Sigmoid colon (tissue), 7 donors: ENCODE results near the gene SSR4. TPM values are rescaled to one million over a fixed set of nuclear protein-coding genes. Genes with fewer than 3 reads are reported as not detected.

Experiments used
- DNase-seq: peaks from one replicate; pipeline ENCODE4 v3.0.0-alpha.2; 2019
- H3K27ac ChIP-seq, 4 donors: fragments of 200-600 bp; sonication (generic); one replicate each; pipeline ENCODE4 v1.5.1; 2016 to 2019; ENCODE audit warnings: mild to moderate bottlenecking in 1 of 4
- H3K27me3 ChIP-seq, 3 donors: fragments of 200-600 bp; sonication (generic); one replicate each; pipeline ENCODE4 v1.5.1; 2019; ENCODE audit warnings: mild to moderate bottlenecking in 1 of 3
- H3K36me3 ChIP-seq, 4 donors: fragments of 200-600 bp; sonication (generic); one replicate each; pipeline ENCODE4 v1.5.1; 2016 to 2019
- H3K4me1 ChIP-seq, 4 donors: fragments of 200-600 bp; sonication (generic); one replicate each; pipeline ENCODE4 v1.5.1; 2017 to 2019
- H3K4me3 ChIP-seq, 4 donors: fragments of 200-600 bp; sonication (generic); one replicate each; pipeline ENCODE4 v1.5.1; 2017 to 2019; ENCODE audit warnings: mild to moderate bottlenecking in 2 of 4, moderate library complexity in 1 of 4
- H3K9me3 ChIP-seq, 4 donors: fragments of 200-600 bp in 3 of 4; sonication (generic) in 3 of 4; one replicate each; pipeline versions ENCODE4 v1.5.1 to v1.6.1; 2013 to 2019
- CTCF ChIP-seq, 4 experiments: fragments of 450-650 bp in 3 of 4; fragments of 200-600 bp in 1 of 4; IDR thresholded peaks; one replicate each; pipeline ENCODE4 v1.5.1; 2016 to 2019; ENCODE audit warnings: antibody characterized with exemption in 4 of 4, mild to moderate bottlenecking in 3 of 4, moderate library complexity in 2 of 4
- EP300 ChIP-seq, 4 donors: sonication (generic); formaldehyde crosslinking; IDR thresholded peaks; one replicate each; pipeline ENCODE4 v1.6.1; 2017; ENCODE audit warnings: antibody characterized with exemption in 4 of 4
- POLR2A ChIP-seq, 2 donors: fragments of 450-650 bp; IDR thresholded peaks; one replicate each; pipeline ENCODE4 v1.6.1; 2016; ENCODE audit warnings: antibody characterized with exemption in 2 of 2, mild to moderate bottlenecking in 2 of 2, moderate library complexity in 2 of 2
- POLR2AphosphoS5 ChIP-seq, 4 donors: sonication (generic); formaldehyde crosslinking; IDR thresholded peaks; one replicate each; pipeline ENCODE4 v1.6.1; 2017; ENCODE audit warnings: antibody characterized with exemption in 4 of 4
- WGBS, 2 donors: extraction: QIAGEN DNeasy Blood & Tissue Kit; methylation state at CpG; one replicate each; pipeline ENCODE4 v1.1.7; 2013; 5-methylcytosine and 5-hydroxymethylcytosine counted together
- intact Hi-C: fragments of 100-400 bp; cut with DNase I; formaldehyde crosslinking; loops from one replicate; pipeline ENCODE4 v1.15.1; 2023
- polyA plus RNA-seq, 3 donors: library from polyadenylated mRNA; stranded (reverse); fragments of 200-250 nt; gene quantifications; one replicate each; pipeline ENCODE4 v1.2.3, GENCODE V29; 2013
- total RNA-seq, 4 donors: library from RNA; depleted of rRNA; stranded (reverse); fragments of >200 nt; gene quantifications; one replicate each; pipeline ENCODE4 v1.1.0, GENCODE V29; 2016
- donor health status: healthy with polysubstance abuse.
- donor health status: Bipolar disorder and iron deficiency.
- donor health status: healthy.

The SSR4 gene
- total and polyA plus RNA-seq, 7 donors = 143 to 494 (median 177) TPM

- TF ChIP-seq POLR2A (IDR thresholded peaks at IDR 0.05) (no peak), POLR2AphosphoS5 (IDR thresholded peaks at IDR 0.05) (no peak), CTCF (IDR thresholded peaks at IDR 0.05) (no peak), EP300 (IDR thresholded peaks at IDR 0.05) (no peak)
- H3K36me3 ChIP-seq = peaks cover 0 to 51% (median 5%) of the 10 kb centered on the region in 4 donors
- 86 to 88% methylated on average over 25 of the region's 25 CpGs for WGBS, 2 donors
- no peaks in the 10 kb centered on the region for H3K27me3 ChIP-seq
- no peak overlapping the region for H3K27ac ChIP-seq
- intact Hi-C loops = no loop called here
- H3K4me3 ChIP-seq = no peak overlapping the region
- DNase-seq = peak; percentile 63
- peaks cover 0 to 26% (median 12%) of the 10 kb centered on the region in 4 donors for H3K4me1 ChIP-seq
- H3K9me3 ChIP-seq = no peaks in the 10 kb centered on the region
Observed at GRCh38 chrX:153769865-153770600, 24.4 kb upstream of the SSR4 start.

GRCh38 chrX:153770601-153771414 is 23.7 kb upstream of the SSR4 start:
- peaks cover 0 to 18% (median 10%) of the 10 kb centered on the region in 4 donors for H3K4me1 ChIP-seq
- no peak for DNase-seq
- no peak overlapping the region for H3K27ac ChIP-seq
- intact Hi-C loops = no loop called here
- peaks cover 0 to 59% (median 8%) of the 10 kb centered on the region in 4 donors for H3K36me3 ChIP-seq
- WGBS, 2 donors = 91 to 93% methylated on average over 18 of the region's 18 CpGs
- TF ChIP-seq POLR2AphosphoS5 (IDR thresholded peaks at IDR 0.05) = no peak
- no peak for TF ChIP-seq EP300 (IDR thresholded peaks at IDR 0.05)
- no peak for TF ChIP-seq POLR2A (IDR thresholded peaks at IDR 0.05)
- no peak for TF ChIP-seq CTCF (IDR thresholded peaks at IDR 0.05)
- no peaks in the 10 kb centered on the region for H3K9me3 ChIP-seq
- no peaks in the 10 kb centered on the region for H3K27me3 ChIP-seq
- no peak overlapping the region for H3K4me3 ChIP-seq

DNA sequence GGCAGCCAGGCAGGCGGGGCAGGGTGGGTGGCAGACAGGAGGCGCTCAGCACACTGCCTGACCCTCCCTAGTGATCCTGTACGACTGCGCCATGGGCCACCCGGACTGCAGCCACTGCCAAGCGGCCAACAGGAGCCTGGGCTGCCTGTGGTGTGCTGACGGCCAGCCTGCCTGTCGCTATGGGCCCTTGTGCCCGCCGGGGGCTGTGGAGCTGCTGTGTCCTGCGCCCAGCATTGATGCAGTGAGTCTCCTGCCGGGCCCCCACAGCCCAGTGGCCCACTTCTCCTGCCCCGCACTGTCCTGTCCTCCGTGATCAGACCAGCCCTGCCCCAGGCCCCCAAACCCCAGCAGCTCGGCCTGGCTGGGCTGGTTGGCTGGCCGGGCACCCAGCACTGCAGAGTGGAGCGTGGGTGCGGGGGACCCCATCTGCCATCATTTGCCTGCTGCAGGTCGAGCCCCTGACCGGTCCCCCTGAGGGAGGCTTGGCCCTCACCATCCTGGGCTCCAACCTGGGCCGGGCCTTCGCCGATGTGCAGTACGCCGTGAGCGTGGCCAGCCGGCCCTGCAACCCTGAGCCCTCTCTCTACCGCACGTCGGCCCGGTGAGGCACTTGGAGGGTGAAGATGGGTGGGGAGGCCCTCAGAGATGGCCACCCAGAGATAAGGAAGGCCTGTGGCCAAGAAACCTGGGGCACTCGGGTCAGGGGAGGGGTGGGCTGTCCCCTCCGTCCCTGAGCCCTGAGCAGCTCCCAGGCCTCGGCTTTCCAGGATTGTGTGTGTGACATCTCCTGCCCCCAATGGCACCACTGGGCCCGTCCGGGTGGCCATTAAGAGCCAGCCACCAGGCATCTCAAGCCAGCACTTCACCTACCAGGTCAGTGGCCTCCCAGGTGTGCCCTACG is 22.8 kb upstream of the SSR4 start:
- no peak for DNase-seq
- no peak overlapping the region for H3K4me3 ChIP-seq
- H3K9me3 ChIP-seq = no peaks in the 10 kb centered on the region
- H3K4me1 ChIP-seq = peaks cover 0 to 10% (median 9%) of the 10 kb centered on the region in 4 donors
- H3K27ac ChIP-seq = no peak overlapping the region
- TF ChIP-seq EP300 (IDR thresholded peaks at IDR 0.05) (no peak), POLR2AphosphoS5 (IDR thresholded peaks at IDR 0.05) (no peak), CTCF (IDR thresholded peaks at IDR 0.05) (no peak), POLR2A (IDR thresholded peaks at IDR 0.05) (no peak)
- peaks cover 0 to 62% (median 9%) of the 10 kb centered on the region in 4 donors for H3K36me3 ChIP-seq
- H3K27me3 ChIP-seq = no peaks in the 10 kb centered on the region
- WGBS, 2 donors = 88 to 92% methylated on average over 37 of the region's 37 CpGs
- intact Hi-C loops = no loop called here

GRCh38 chrX:153772316-153773217 is 21.9 kb upstream of the SSR4 start:
- Histone ChIP-seq H3K4me3 (no peak overlapping the region), H3K9me3 (no peaks in the 10 kb centered on the region), H3K27ac (no peak overlapping the region), H3K36me3 (peaks cover 0 to 62% (median 9%) of the 10 kb centered on the region in 4 donors), H3K4me1 (peaks cover 0 to 1% (median under 1%) of the 10 kb centered on the region in 4 donors), H3K27me3 (no peaks in the 10 kb centered on the region)
- WGBS, 2 donors = 76 to 84% methylated on average over 21 of the region's 21 CpGs
- DNase-seq = no peak
- TF ChIP-seq POLR2AphosphoS5 (IDR thresholded peaks at IDR 0.05) = no peak
- TF ChIP-seq EP300 (IDR thresholded peaks at IDR 0.05) = no peak
- no peak for TF ChIP-seq POLR2A (IDR thresholded peaks at IDR 0.05)
- TF ChIP-seq CTCF (IDR thresholded peaks at IDR 0.05) = no peak
- intact Hi-C loops = no loop called here
